Stimulated activated CD8-positive, alpha-beta memory T cell treated with anti-CD3 and anti-CD28 coated beads, Interleukin-4, amount 100 ng/mL, for 1 hour (primary cell): ENCODE measurements around the gene DNASE1L3.
A peak's percentile ranks its signal among the peaks of the same experiment; 100 is the strongest.

Source experiments
- DNase-seq, 2 donors: peaks; one replicate each; pipeline ENCODE4 v3.0.0-alpha.2; 2020; ENCODE audit warnings: low read depth in 2 of 2, low spot score in 1 of 2

DNASE1L3 gene

GRCh38 chr3:58180099-58180880 lies 30.5 kb downstream of the DNASE1L3 start:
- no peak for DNase-seq

GRCh38 chr3:58179235-58180098 lies 31.3 kb downstream of the DNASE1L3 start:
- no peak for DNase-seq

- no peak for DNase-seq
These were observed 32.1 kb downstream of the DNASE1L3 start for GRCh38 chr3:58178528-58179234.

DNA sequence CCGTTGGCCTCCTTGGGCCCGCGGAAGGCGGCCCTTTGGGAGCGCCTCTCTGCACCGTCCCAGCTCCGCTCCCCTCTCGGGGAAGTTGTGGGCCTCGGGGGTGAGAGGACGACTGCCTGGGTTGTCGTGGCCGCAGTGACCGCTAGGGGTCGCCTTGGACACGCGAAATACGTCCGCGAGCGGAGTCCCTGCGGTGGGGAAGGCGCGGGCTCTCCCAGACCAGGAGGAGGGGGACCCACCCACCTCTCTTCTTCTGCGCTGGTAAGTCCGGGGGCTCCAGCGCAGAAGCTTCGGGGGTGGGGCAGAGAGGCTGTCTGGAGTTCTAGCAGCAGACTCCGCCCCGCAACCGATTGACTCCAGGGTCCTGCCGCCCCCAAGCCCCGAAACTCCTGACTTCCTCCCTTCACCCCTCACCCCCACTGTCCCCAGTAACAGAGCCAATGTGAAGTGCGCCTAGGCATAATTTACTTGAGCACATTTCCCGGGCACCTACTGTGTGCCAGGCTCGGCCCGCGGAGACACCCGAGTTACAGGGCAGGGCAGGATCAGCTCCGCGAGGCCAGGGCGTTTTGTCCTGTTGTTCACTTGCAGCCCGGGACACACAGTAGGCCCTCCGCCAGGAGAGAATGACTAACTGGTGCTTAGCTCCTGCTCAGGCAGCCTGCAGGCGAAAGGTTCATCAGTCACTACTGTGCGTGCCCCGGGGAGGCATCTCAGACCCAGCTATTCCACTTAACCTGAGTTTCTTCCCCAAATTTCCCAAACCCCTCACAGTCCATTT lies 32.8 kb downstream of the DNASE1L3 start:
- DNase-seq, result peak; percentile 78 to 84

GRCh38 chr3:58176827-58177489 lies 33.8 kb downstream of the DNASE1L3 start:
- no peak for DNase-seq

DNA sequence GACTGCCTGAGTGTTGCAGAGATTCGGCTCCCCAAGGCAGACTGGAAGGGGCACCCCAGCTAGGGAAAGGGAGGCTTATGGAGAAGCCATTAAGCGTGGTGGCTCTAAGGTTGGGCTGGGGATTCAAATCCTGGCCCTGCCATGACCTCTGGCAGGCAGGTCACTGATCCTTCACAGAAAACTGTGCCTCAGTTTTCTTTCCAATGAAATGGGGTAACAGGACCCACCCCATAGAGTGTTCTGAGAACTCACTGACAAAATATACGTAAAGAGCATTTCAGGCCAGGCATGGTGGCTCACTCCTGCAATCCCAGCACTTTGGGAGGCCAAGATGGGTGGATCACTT lies 34.6 kb downstream of the DNASE1L3 start:
- no peak for DNase-seq

DNA sequence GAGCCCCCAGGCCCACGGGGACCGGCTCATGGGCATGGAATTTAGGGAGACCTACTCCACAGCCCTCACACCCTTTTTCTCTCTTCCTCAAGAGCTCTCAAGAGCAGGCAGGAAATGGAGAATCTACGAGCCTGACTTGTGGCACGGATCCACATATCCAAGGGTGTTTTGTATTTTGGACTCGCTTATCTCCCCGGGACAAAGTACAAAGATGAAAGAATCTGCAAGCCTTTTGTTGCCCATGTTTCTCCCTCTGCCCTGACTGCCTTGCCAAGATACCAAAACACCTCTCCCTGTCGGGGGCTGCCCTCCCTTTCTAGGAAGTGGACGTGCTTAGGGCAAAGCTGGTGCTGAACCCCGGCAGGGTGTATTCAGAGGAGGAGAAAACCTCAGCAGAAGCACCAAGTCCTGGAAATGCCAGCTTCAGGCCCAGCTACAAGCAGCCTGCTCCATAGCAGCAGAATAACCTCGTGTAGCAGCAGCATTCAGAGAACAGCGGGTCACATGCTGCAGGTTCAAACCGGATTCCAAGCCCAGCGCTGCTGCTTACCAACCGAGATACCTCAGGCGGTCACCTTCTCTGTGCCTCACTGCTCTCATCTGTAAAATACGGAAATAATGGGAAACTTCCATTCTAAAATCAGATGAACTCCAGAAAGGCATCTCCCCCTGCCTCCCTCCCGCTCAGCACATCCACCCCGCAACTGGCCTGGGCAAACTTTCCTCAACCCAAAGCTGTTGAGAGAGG lies 35.2 kb downstream of the DNASE1L3 start:
- no peak for DNase-seq

DNA sequence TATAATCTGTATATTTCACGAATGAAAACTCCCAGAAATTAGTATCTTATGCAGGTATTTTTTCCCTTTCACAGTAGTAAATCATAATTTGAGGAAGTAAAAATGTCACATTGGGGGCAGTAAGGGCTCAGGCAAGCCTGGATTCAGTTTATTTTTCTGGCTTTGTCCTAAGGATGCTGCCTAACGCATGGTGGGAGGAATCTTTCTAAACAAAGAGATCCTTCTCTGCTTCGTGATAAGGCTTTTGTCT lies 35.7 kb downstream of the DNASE1L3 start:
- DNase-seq, result no peak

- DNase-seq, result no peak
These were observed 36.9 kb downstream of the DNASE1L3 start for GRCh38 chr3:58173669-58174398.

DNA sequence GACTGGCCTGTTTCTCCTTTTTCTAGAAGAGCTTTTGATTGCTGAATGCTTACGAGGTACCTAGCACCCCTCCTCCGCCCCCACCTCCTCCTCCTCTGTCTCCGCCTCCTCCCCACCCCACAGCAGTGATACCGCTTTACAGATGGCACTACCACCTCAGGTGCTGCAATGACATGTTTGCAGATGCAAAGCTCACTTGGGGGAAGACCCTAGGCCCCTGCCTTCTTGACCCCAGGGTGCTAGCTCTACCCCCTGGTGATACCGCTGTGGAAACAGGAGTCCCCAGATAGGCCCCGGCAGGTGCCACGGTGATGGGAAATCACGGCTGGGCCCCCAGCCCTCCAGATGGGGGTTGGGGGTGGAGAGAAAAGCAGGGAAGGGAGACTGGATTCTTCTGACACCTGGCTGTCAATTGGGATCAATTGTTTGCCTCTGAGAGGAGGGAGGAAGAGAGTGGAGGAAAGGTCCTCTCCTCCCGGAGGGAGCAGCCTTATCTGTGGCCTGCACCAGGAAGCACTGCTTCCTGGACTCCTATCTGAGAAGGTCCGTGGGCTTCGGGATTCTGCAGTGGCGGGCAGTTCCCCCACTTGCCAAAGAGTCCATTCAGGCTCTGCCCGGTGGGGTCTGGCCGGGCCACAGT lies 37.6 kb downstream of the DNASE1L3 start:
- no peak for DNase-seq

GRCh38 chr3:58171126-58171525 lies 39.6 kb downstream of the DNASE1L3 start:
- no peak for DNase-seq

DNA sequence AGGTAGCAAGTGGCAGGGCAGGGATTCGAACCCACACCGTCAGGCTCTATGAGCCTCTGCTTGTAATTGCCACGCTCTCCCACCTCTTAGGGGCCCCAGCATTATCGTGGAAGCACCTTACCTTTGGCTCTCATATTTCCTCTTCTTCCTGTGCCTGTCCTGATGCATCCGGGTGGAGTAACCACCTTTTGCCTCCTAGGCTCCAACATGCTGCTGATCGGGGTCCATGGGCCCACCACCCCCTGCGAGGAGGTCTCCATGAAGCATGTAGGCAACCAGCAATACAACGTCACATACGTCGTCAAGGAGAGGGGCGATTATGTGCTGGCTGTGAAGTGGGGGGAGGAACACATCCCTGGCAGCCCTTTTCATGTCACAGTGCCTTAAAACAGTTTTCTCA lies 40.4 kb downstream of the DNASE1L3 start:
- no peak for DNase-seq

DNA sequence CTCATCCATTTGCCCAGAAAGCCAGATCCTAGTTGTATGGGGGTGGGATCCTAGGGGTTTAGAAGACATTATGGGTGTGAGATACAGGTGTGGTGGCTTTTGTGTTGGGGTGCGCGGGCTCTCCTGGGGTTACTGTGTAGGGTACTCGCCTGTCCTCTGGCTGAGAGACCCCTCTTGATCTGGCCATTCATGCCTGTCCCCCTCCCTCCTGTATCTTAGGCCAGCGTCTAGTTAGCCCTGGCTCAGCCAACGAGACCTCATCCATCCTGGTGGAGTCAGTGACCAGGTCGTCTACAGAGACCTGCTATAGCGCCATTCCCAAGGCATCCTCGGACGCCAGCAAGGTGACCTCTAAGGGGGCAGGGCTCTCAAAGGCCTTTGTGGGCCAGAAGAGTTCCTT lies 41.4 kb downstream of the DNASE1L3 start:
- DNase-seq, result no peak

- DNase-seq, result no peak
These were observed 42.3 kb downstream of the DNASE1L3 start for GRCh38 chr3:58168498-58168897.

GRCh38 chr3:58167431-58168351 lies 43.1 kb downstream of the DNASE1L3 start:
- peak in 1 of 2 donors; percentile 25 for DNase-seq

DNA sequence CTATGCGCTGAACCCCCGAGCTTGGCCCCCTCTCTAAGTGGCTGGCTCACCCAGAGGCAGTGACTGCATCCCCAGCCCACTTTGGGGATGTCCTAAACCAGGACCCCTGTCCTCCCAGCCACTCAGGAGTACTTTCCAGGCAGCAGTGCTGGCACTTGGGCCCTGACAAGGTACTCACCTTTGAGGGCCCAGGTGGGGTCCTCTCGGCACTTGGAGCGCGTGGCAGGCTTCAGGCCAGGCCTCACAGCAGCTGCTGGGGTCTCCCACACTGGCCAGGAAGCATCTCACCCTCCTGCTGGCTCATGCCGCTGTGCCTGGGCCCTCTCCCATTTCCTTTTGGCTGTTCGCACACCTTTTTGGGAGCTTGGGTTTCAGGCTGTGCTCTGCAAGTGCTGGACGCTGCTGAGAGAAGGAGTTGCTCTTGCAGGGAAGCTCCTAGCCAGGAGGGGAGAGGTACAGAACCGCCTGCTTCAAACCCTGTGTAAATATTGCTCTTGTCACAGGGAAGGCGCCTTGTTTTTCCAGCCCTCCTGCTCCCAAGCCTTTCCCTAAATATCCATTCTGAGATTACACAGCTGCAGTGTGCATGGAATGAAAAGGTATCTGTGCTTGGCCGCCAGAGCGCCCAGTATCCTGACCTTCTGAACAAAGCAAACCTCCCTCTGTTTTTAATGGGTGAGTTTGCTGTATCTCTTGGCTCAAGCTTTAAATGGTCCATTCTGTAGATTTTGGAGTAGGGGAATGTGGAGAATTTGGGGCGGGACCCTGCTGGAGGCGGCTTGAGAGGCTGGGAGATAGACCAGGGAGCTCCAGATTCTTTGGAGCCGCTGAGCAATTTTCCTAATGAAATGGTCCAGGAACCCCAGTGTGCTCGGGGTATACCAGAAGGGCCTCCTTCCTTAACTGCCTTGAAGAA lies 45.6 kb downstream of the DNASE1L3 start:
- DNase-seq, result no peak
